Stomach (tissue), 9 donors: ENCODE measurements around the gene NEFH. TPM values are rescaled to one million over a fixed set of nuclear protein-coding genes. Genes with fewer than 3 reads are reported as not detected.

ENCODE experiments used
- DNase-seq, 2 donors: peaks; one replicate each; pipeline versions ENCODE4 v3.0.0 to v3.0.0-alpha.2; 2013 to 2019
- H3K27ac ChIP-seq, 5 donors: fragments of 200-600 bp in 4 of 5; sonication (generic) in 4 of 5; one replicate each; pipeline ENCODE4 v1.5.1; 2013 to 2019; ENCODE audit warnings: mild to moderate bottlenecking in 1 of 5, moderate library complexity in 1 of 5
- H3K27me3 ChIP-seq, 3 donors: fragments of 200-600 bp; sonication (generic); one replicate each; pipeline ENCODE4 v1.5.1; 2017 to 2019; ENCODE audit warnings: mixed run types in 1 of 3
- H3K36me3 ChIP-seq, 4 donors: fragments of 200-600 bp; sonication (generic); 1 replicate in 3 of 4; 2 replicates in 1 of 4; pipeline ENCODE4 v1.5.1; 2016 to 2019
- H3K4me1 ChIP-seq, 4 donors: fragments of 200-600 bp; sonication (generic); one replicate each; pipeline ENCODE4 v1.5.1; 2016 to 2019
- H3K4me3 ChIP-seq, 4 donors: fragments of 200-600 bp; sonication (generic) in 3 of 4; one replicate each; pipeline ENCODE4 v1.5.1; 2016 to 2019; ENCODE audit warnings: mild to moderate bottlenecking in 1 of 4
- H3K9me3 ChIP-seq, 4 donors: fragments of 200-600 bp; sonication (generic); one replicate each; pipeline ENCODE4 v1.5.1; 2016 to 2019
- EP300 ChIP-seq: sonication (generic); formaldehyde crosslinking; IDR thresholded peaks from one replicate; pipeline ENCODE4 v1.6.1; 2017; ENCODE audit warnings: antibody characterized with exemption
- POLR2A ChIP-seq, 4 donors: fragments of 450-650 bp; IDR thresholded peaks; one replicate each; pipeline ENCODE4 v1.6.1; 2016; ENCODE audit warnings: antibody characterized with exemption in 4 of 4, control low read depth in 2 of 4, mild to moderate bottlenecking in 1 of 4, moderate library complexity in 1 of 4
- POLR2AphosphoS5 ChIP-seq, 3 donors: sonication (generic); formaldehyde crosslinking; IDR thresholded peaks; one replicate each; pipeline ENCODE4 v1.6.1; 2016; ENCODE audit warnings: antibody characterized with exemption in 3 of 3
- WGBS, 5 donors: extraction: QIAGEN DNeasy Blood & Tissue Kit in 3 of 5; methylation state at CpG; one replicate each; pipeline versions ENCODE4 v1.1.5 to v1.1.7; 2013 to 2018; 5-methylcytosine and 5-hydroxymethylcytosine counted together
- intact Hi-C: fragments of 100-400 bp; cut with DNase I; formaldehyde crosslinking; loops from one replicate; pipeline ENCODE4 v1.15.1; 2023; ENCODE audit warnings: low total_unique reads
- polyA plus RNA-seq, 3 donors: library from polyadenylated mRNA; stranded (reverse); fragments of 200-250 nt; gene quantifications; one replicate each; pipeline ENCODE4 v1.2.3, GENCODE V29; 2013
- total RNA-seq, 5 donors: library from RNA; depleted of rRNA; stranded (reverse); fragments of >200 nt; gene quantifications; one replicate each; pipeline versions ENCODE4 v1.1.0 to v1.2.3, GENCODE V29; 2014 to 2016
- TF ChIP-seq, protein P1 (sequence below), 7 experiments: fragments of 450-650 bp in 4 of 7; fragments of 200-600 bp in 3 of 7; sonication (generic) in 3 of 7; IDR thresholded peaks; one replicate each; pipeline ENCODE4 v1.5.1; 2016 to 2019; ENCODE audit warnings: antibody characterized with exemption in 7 of 7, control low read depth in 2 of 7, mild to moderate bottlenecking in 1 of 7
- donor health status: healthy with polysubstance abuse.
- donor health status: Bipolar disorder and iron deficiency.
- donor health status: healthy.

The NEFH gene
- total and polyA plus RNA-seq, 8 donors, result 0.14 to 2.7 (median 0.43) TPM; not detected in 3

DNA sequence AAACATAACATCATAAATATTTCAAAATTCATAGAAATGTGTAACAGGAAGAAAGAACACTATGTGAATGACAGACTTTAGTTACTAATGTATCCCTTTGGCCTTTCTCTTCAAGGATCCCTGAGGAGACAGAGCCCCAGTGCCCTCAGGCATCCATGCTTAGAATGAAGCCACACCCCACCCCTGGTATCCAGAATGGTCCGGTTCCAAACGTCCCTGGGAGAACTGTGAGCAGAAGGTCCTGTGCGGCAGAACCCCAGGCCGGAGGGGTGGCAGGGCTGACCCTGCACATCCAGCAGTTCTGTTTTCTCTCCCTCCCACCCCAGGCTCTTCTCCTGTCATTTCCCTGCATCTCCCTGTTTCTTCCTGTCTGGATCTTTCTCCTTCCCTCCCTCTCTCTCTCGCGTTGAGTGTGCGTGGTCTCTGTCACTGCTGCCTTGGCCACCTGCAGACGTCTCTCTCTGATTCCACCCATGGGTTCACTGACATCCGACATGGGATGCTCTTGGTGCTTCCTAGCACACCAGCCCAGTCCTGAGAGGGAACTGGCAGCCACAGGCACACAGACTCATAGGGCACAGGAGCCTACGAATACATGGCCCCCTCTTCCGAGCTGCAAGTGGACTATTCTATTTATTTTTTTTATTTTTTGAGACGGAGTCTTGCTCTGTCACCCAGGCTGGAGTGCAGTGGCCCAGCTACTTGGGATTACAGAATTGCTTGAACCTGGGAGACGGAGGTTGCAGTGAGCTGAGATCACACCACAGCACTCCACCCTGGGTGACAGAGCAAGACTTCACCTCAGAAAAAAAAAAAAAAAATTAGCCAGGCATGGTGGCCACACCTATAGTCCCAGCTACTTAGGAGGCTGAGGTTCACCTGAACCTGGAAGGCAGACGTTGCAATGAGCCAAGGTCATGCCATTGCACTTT lies 35.9 kb upstream of the NEFH start:
- TF ChIP-seq, protein P1, sequence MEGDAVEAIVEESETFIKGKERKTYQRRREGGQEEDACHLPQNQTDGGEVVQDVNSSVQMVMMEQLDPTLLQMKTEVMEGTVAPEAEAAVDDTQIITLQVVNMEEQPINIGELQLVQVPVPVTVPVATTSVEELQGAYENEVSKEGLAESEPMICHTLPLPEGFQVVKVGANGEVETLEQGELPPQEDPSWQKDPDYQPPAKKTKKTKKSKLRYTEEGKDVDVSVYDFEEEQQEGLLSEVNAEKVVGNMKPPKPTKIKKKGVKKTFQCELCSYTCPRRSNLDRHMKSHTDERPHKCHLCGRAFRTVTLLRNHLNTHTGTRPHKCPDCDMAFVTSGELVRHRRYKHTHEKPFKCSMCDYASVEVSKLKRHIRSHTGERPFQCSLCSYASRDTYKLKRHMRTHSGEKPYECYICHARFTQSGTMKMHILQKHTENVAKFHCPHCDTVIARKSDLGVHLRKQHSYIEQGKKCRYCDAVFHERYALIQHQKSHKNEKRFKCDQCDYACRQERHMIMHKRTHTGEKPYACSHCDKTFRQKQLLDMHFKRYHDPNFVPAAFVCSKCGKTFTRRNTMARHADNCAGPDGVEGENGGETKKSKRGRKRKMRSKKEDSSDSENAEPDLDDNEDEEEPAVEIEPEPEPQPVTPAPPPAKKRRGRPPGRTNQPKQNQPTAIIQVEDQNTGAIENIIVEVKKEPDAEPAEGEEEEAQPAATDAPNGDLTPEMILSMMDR (IDR thresholded peaks at IDR 0.05), result no peak
- Histone ChIP-seq H3K27ac (no peak overlapping the region), H3K36me3 (no peaks in the 10 kb centered on the region), H3K9me3 (no peaks in the 10 kb centered on the region), H3K4me1 (no peaks in the 10 kb centered on the region), H3K4me3 (no peak overlapping the region), H3K27me3 (peaks cover 0 to 20% (median 0%) of the 10 kb centered on the region in 3 donors)
- intact Hi-C loops, result no loop called here
- 52 to 62% (median 59%) methylated on average over 14 of the region's 14 CpGs for WGBS, 5 donors
- DNase-seq, result no peak

DNA sequence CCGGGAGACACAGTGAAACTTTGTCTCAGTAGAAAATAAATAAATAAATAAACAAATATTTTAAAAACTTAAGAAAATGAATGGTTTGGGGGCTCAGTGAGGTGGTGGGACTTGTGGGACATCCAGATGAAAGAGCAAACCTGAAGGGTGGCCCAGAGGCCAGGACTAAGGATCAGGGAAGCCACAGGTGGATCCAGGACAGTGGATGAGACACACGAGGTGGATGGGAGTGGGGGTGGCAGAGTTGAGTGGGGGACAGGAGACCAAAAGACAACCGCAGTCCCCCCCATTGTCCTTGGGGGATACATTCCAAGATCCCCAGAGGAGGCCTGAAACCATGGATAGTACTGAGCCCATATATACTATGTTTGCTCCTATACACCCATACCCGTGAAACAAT lies 34.5 kb upstream of the NEFH start:
- Histone ChIP-seq H3K36me3 (no peaks in the 10 kb centered on the region), H3K9me3 (no peaks in the 10 kb centered on the region), H3K27ac (no peak overlapping the region), H3K27me3 (peaks cover 0 to 20% (median 0%) of the 10 kb centered on the region in 3 donors), H3K4me1 (no peaks in the 10 kb centered on the region), H3K4me3 (no peak overlapping the region)
- WGBS, 5 donors, result 74 to 86% (median 80%) methylated on average over 4 of the region's 4 CpGs
- TF ChIP-seq EP300, result no peak
- TF ChIP-seq, protein P1 (IDR thresholded peaks at IDR 0.05), result no peak
- TF ChIP-seq POLR2AphosphoS5 (IDR thresholded peaks at IDR 0.05), result no peak
- intact Hi-C loops, result no loop called here
- no peak for DNase-seq

GRCh38 chr22:29447906-29448305 lies 32.1 kb upstream of the NEFH start:
- 74 to 87% (median 80%) methylated on average over 5 of the region's 5 CpGs for WGBS, 5 donors
- intact Hi-C loops, result no loop called here
- no peaks in the 10 kb centered on the region for H3K4me1 ChIP-seq
- no peak for DNase-seq
- H3K27ac ChIP-seq, result no peak overlapping the region
- peaks cover 0 to 14% (median 0%) of the 10 kb centered on the region in 3 donors for H3K27me3 ChIP-seq
- H3K36me3 ChIP-seq, result no peaks in the 10 kb centered on the region
- H3K9me3 ChIP-seq, result no peaks in the 10 kb centered on the region
- no peak for TF ChIP-seq POLR2AphosphoS5 (IDR thresholded peaks at IDR 0.05)
- TF ChIP-seq, protein P1 (IDR thresholded peaks at IDR 0.05), result no peak
- H3K4me3 ChIP-seq, result no peak overlapping the region

DNA sequence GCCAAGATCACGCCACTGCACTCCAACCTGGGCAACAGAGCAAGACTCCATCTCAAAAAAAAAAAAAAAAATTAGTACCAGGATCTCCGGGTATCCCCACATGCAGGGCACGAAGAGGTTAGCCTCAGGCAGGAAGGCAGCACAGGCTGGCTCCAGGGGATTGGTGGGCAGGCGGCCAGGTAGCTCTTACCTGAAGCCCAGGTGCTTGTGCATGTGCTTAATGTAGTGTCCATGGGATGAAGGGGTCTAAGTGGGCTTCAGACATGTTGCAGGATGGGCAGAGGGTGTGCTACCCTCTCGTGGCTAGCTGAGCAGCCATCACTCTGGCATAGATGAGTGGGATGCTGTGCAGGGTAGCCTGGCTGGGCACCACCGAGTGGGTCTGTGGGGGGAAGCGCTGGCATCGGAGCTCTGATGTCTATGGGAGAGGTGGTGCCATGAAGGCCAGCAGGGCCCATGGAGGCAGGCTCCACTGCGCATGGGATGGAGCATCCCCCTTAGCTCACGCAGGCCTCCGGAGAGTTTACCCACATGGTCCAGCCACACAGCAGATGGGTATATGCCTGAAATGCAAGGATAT lies 30.6 kb upstream of the NEFH start:
- intact Hi-C loops, result no loop called here
- TF ChIP-seq POLR2AphosphoS5 (IDR thresholded peaks at IDR 0.05), result no peak
- TF ChIP-seq POLR2A (IDR thresholded peaks at IDR 0.05), result no peak
- TF ChIP-seq, protein P1 (IDR thresholded peaks at IDR 0.05), result no peak
- TF ChIP-seq EP300, result no peak
- H3K27me3 ChIP-seq, result peaks cover 0 to 8% (median 0%) of the 10 kb centered on the region in 3 donors
- H3K4me1 ChIP-seq, result peaks cover 0 to 8% (median 0%) of the 10 kb centered on the region in 4 donors
- H3K4me3 ChIP-seq, result no peak overlapping the region
- WGBS, 5 donors, result 88 to 90% (median 89%) methylated on average over 11 of the region's 11 CpGs
- no peaks in the 10 kb centered on the region for H3K9me3 ChIP-seq
- H3K27ac ChIP-seq, result no peak overlapping the region
- no peaks in the 10 kb centered on the region for H3K36me3 ChIP-seq
- DNase-seq, result no peak
